HepG2 (cell line): ENCODE results near the gene MXRA7. TPM values are rescaled to one million over a fixed set of nuclear protein-coding genes. Genes with fewer than 3 reads are reported as not detected.

Source experiments
- ATAC-seq: fragments of 200-7000 bp; cut with Tn5 transposase; 3 replicates; pipeline ENCODE4 v1.9.1; 2020; ENCODE audit warnings: mild to moderate bottlenecking, moderate library complexity
- BruUV-seq: library from RNA; stranded (reverse); fragments of 400-500 nt; replicated peaks from 2 replicates; lab custom pipeline; 2021; lab: Mats Ljungman, UMichigan
- CTCF ChIA-PET: fragments of 300-600 bp; formaldehyde crosslinking; extraction: SDS; loops from one replicate; lab custom pipeline; 2021; ENCODE audit warnings: low total read pairs, inconsistent platforms, low intra/inter-chr PET ratio; lab: Yijun Ruan, JAX
- POLR2A ChIA-PET: fragments of 350-600 bp; sonication (Branson Sonifier 250); formaldehyde crosslinking; loops from one replicate; lab custom pipeline; 2020; ENCODE audit warnings: antibody characterized with exemption, inconsistent platforms; lab: Yijun Ruan, JAX
- DNase-seq: peaks from one replicate; pipeline ENCODE4 v3.0.0-alpha.2; 2015; ENCODE audit warnings: low spot score
- FAIRE-seq: peaks from 3 replicates; lab custom pipeline; 2011; peaks lifted over from hg19 to GRCh38; lab: Jason Lieb, UNC
- H2AFZ ChIP-seq: one replicate; pipeline ENCODE4 v1.6.1; 2011; ENCODE audit warnings: low read length, inconsistent platforms
- H3K27ac ChIP-seq: fragments of 300-600 bp; 3 replicates; pipeline ENCODE4 v1.8.0; 2011; ENCODE audit warnings: mixed run types, mild to moderate bottlenecking, mixed read lengths, low read length, inconsistent platforms; ENCODE audit not compliant: insufficient read depth; ENCODE audit errors: extremely low read length
- H3K27me3 ChIP-seq, 2 experiments: fragments of 200-600 bp in 1 of 2; 2 replicates in 1 of 2; 3 replicates in 1 of 2; pipeline versions ENCODE4 v1.6.0 to v1.8.0; 2011; ENCODE audit warnings: low read length in 2 of 2, mild to moderate bottlenecking in 2 of 2, moderate library complexity in 2 of 2, inconsistent platforms in 1 of 2; ENCODE audit not compliant: insufficient read depth in 2 of 2, control insufficient read depth in 1 of 2
- H3K36me3 ChIP-seq, 2 experiments: fragments of 200-600 bp in 1 of 2; replicated peaks in 1 of 2; 2 replicates in 1 of 2; 3 replicates in 1 of 2; pipeline versions ENCODE4 v1.5.1 to v1.8.0; 2011; ENCODE audit warnings: low read length in 2 of 2, inconsistent platforms in 1 of 2; ENCODE audit not compliant: insufficient read depth in 2 of 2, control insufficient read depth in 1 of 2
- H3K4me1 ChIP-seq: 2 replicates; pipeline ENCODE4 v1.5.1; 2012; ENCODE audit warnings: low read length, inconsistent platforms; ENCODE audit not compliant: insufficient read depth
- H3K4me2 ChIP-seq: 2 replicates; pipeline ENCODE4 v1.6.0; 2011; ENCODE audit warnings: low read depth, low read length, inconsistent platforms
- H3K4me3 ChIP-seq, 3 experiments: fragments of 200-600 bp in 1 of 3; sonication (generic), shearing (Covaris generic) in 1 of 3; replicated peaks in 1 of 3; 2 replicates each; pipeline ENCODE4 v1.5.1; 2011 to 2016; ENCODE audit warnings: low read length in 3 of 3, inconsistent platforms in 2 of 3, low read depth in 2 of 3, mild to moderate bottlenecking in 2 of 3, control low read depth in 1 of 3, mixed read lengths in 1 of 3; ENCODE audit not compliant: insufficient read depth in 1 of 3
- H3K79me2 ChIP-seq: one replicate; pipeline ENCODE4 v1.6.1; 2011; ENCODE audit warnings: low read length, inconsistent platforms; ENCODE audit not compliant: insufficient read depth
- H3K9ac ChIP-seq: 2 replicates; pipeline ENCODE4 v1.6.0; 2011; ENCODE audit warnings: mild to moderate bottlenecking, low read depth, low read length, inconsistent platforms; ENCODE audit not compliant: insufficient read depth
- H3K9me3 ChIP-seq: 2 replicates; pipeline ENCODE4 v1.5.1; 2012; ENCODE audit warnings: mild to moderate bottlenecking, low read length
- H4K20me1 ChIP-seq: 2 replicates; pipeline ENCODE4 v1.6.0; 2011; ENCODE audit warnings: inconsistent platforms, mild to moderate bottlenecking, low read length, moderate library complexity; ENCODE audit not compliant: insufficient read depth
- CREM ChIP-seq, 2 experiments: sonication (generic) in 1 of 2; formaldehyde crosslinking in 1 of 2; IDR thresholded peaks; 2 replicates each; pipeline versions ENCODE4 v1.4.0 to v1.6.1; 2016 to 2020; ENCODE audit warnings: antibody characterized with exemption in 1 of 2, mild to moderate bottlenecking in 1 of 2, missing genetic modification reagents in 1 of 2
- HNRNPUL1 ChIP-seq: fragments of 200-400 bp; formaldehyde crosslinking; IDR thresholded peaks from 2 replicates; pipeline ENCODE4 v1.6.1; 2017; ENCODE audit warnings: low read depth, mild to moderate bottlenecking, low read length, moderate library complexity
- POLR2A ChIP-seq, 2 experiments: IDR thresholded peaks; 2 replicates each; pipeline ENCODE4 v1.6.1; 2011; ENCODE audit warnings: low read depth in 2 of 2, low read length in 2 of 2, mild to moderate bottlenecking in 1 of 2, moderate library complexity in 1 of 2; ENCODE audit not compliant: insufficient read depth in 1 of 2
- YEATS2 ChIP-seq: sonication (generic); formaldehyde crosslinking; IDR thresholded peaks from 2 replicates; pipeline ENCODE4 v1.4.0; 2020; ENCODE audit warnings: missing genetic modification reagents, borderline replicate concordance
- ZFP1 ChIP-seq: IDR thresholded peaks from 2 replicates; pipeline ENCODE4 v1.6.1; 2016
- ZFP90 ChIP-seq: sonication (generic); formaldehyde crosslinking; IDR thresholded peaks from 2 replicates; pipeline ENCODE4 v1.8.0; 2022; ENCODE audit warnings: missing genetic modification reagents, mild to moderate bottlenecking, inconsistent platforms, borderline replicate concordance
- ZKSCAN5 ChIP-seq: sonication (generic); formaldehyde crosslinking; IDR thresholded peaks from 2 replicates; pipeline ENCODE4 v1.5.1; 2020; ENCODE audit warnings: mild to moderate bottlenecking, missing genetic modification reagents
- ZNF441 ChIP-seq: sonication (generic); formaldehyde crosslinking; IDR thresholded peaks from 2 replicates; pipeline ENCODE4 v1.7.0; 2021; ENCODE audit warnings: missing genetic modification reagents, borderline replicate concordance
- WGBS: methylation state at CpG from one replicate; pipeline ENCODE4 v1.1.6; 2017; ENCODE audit warnings: low lambda C conversion rate; 5-methylcytosine and 5-hydroxymethylcytosine counted together
- in situ Hi-C: cut with HindIII; loops from 2 replicates; pipeline ENCODE4 v1.10.0; 2017; ENCODE audit warnings: low pct_unique_long_range_greater_than_20kb; ENCODE audit not compliant: extremely low pct_ligation_motif_present
- intact Hi-C: fragments of 100-400 bp; cut with micrococcal nuclease; formaldehyde crosslinking; loops from one replicate; pipeline ENCODE4 v1.10.0; 2022; ENCODE audit not compliant: unreplicated experiment
- polyA plus RNA-seq, 8 experiments: library from polyadenylated mRNA; depleted of rRNA in 3 of 8; stranded (reverse) in 7 of 8; unstranded in 1 of 8; fragments of >200 nt; fragmentation: Illumina TruSeq in 4 of 8; extraction: Trizol in 4 of 8; gene quantifications; 2 replicates each; pipeline versions ENCODE4 v1.2.1 to v1.2.3, GENCODE V29; 2011 to 2016; ENCODE audit warnings: low read depth in 4 of 8, missing spikeins in 1 of 8, mixed read lengths in 1 of 8; ENCODE audit not compliant: insufficient read depth in 1 of 8
- total RNA-seq, 5 experiments: library from RNA; depleted of rRNA; stranded (reverse); fragments of >200 nt; fragmentation: Illumina TruSeq; extraction: Trizol; gene quantifications; 2 replicates each; pipeline ENCODE4 v1.2.3, GENCODE V29; 2016; ENCODE audit warnings: low read depth in 1 of 5
- TF ChIP-seq, protein P1 (sequence below): sonication (generic); formaldehyde crosslinking; IDR thresholded peaks from 2 replicates; pipeline ENCODE4 v1.5.0; 2020; ENCODE audit warnings: mild to moderate bottlenecking, missing genetic modification reagents, borderline replicate concordance
- TF ChIP-seq, protein P2 (sequence below): sonication (generic); formaldehyde crosslinking; IDR thresholded peaks from 2 replicates; pipeline ENCODE4 v1.4.0; 2020; ENCODE audit warnings: missing genetic modification reagents, borderline replicate concordance
- TF ChIP-seq, protein P3 (sequence below): sonication (generic); formaldehyde crosslinking; IDR thresholded peaks from 2 replicates; pipeline ENCODE4 v1.5.0; 2020; ENCODE audit warnings: mild to moderate bottlenecking, missing genetic modification reagents

The MXRA7 gene
- total and polyA plus RNA-seq, 2 of the 13 experiments (the other 11 are each of a cell fraction or from before 2014, with no cell fraction given): 44.8 to 112 TPM

GRCh38 chr17:76691379-76692191, 19.2 kb downstream of the MXRA7 start:
- 44% methylated on average over 14 of the region's 14 CpGs for WGBS
- ATAC-seq: peak; percentile 78
- Histone ChIP-seq H3K9me3 (no peaks in the 10 kb centered on the region), H3K27me3 (no peaks in the 10 kb centered on the region), H3K4me2 (peak overlapping the region; percentile 54), H3K4me1 (peaks cover 92% of the 10 kb centered on the region), H3K79me2 (no peaks in the 10 kb centered on the region), H3K36me3 (peaks cover 0 to 2% of the 10 kb centered on the region in 2 experiments; a peak in 1 of 5 replicates), H4K20me1 (no peaks in the 10 kb centered on the region), H3K4me3 (peak overlapping the region in 1 of 3 experiments; percentile 21; a peak in 1 of 6 replicates), H3K27ac (peak overlapping the region; percentile 68), H2AFZ (no peak overlapping the region), H3K9ac (peak overlapping the region; percentile 42)
- BruUV-seq: no TSS peak
- CTCF ChIA-PET: no interaction called here
- POLR2A ChIA-PET: interaction anchor here (1.0 to 2.0 kb wide), 6 partner anchors 9 to 122 kb away, joined by 3 to 11 read pairs (median 4); a partner anchor contains a TSS
- intact Hi-C loops (no loop called here), in situ Hi-C loops (no loop called here)
- peak; percentile 86 for DNase-seq
- peak; percentile 87 for FAIRE-seq
- TF ChIP-seq ZFP1 (no peak), ZFP90 (no peak; the same call in none of the 2 replicates), ZNF441 (CRISPR knock-in tag) (0 out of 2 replicates have a peak, but pooled peaks have one; percentile 37), CREM (IDR thresholded peaks at IDR 0.05) (peak; percentile 54; the same call in 1 of the 2 replicates), CREM (CRISPR knock-in tag; IDR thresholded peaks at IDR 0.05) (no peak), ZKSCAN5 (no peak), HNRNPUL1 (no peak), YEATS2 (CRISPR knock-in tag) (no peak; the same call in 1 of the 2 replicates), POLR2A (IDR thresholded peaks at IDR 0.05; ENCODE audit: insufficient read depth in 1 of 2, low read depth in 2 of 2, low read length in 2 of 2) (no peak)
- TF ChIP-seq, protein P1, sequence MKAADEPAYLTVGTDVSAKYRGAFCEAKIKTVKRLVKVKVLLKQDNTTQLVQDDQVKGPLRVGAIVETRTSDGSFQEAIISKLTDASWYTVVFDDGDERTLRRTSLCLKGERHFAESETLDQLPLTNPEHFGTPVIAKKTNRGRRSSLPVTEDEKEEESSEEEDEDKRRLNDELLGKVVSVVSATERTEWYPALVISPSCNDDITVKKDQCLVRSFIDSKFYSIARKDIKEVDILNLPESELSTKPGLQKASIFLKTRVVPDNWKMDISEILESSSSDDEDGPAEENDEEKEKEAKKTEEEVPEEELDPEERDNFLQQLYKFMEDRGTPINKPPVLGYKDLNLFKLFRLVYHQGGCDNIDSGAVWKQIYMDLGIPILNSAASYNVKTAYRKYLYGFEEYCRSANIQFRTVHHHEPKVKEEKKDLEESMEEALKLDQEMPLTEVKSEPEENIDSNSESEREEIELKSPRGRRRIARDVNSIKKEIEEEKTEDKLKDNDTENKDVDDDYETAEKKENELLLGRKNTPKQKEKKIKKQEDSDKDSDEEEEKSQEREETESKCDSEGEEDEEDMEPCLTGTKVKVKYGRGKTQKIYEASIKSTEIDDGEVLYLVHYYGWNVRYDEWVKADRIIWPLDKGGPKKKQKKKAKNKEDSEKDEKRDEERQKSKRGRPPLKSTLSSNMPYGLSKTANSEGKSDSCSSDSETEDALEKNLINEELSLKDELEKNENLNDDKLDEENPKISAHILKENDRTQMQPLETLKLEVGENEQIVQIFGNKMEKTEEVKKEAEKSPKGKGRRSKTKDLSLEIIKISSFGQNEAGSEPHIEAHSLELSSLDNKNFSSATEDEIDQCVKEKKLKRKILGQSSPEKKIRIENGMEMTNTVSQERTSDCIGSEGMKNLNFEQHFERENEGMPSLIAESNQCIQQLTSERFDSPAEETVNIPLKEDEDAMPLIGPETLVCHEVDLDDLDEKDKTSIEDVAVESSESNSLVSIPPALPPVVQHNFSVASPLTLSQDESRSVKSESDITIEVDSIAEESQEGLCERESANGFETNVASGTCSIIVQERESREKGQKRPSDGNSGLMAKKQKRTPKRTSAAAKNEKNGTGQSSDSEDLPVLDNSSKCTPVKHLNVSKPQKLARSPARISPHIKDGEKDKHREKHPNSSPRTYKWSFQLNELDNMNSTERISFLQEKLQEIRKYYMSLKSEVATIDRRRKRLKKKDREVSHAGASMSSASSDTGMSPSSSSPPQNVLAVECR (CRISPR knock-in tag): peak; percentile 61; the same call in 1 of the 2 replicates
- TF ChIP-seq, protein P2, sequence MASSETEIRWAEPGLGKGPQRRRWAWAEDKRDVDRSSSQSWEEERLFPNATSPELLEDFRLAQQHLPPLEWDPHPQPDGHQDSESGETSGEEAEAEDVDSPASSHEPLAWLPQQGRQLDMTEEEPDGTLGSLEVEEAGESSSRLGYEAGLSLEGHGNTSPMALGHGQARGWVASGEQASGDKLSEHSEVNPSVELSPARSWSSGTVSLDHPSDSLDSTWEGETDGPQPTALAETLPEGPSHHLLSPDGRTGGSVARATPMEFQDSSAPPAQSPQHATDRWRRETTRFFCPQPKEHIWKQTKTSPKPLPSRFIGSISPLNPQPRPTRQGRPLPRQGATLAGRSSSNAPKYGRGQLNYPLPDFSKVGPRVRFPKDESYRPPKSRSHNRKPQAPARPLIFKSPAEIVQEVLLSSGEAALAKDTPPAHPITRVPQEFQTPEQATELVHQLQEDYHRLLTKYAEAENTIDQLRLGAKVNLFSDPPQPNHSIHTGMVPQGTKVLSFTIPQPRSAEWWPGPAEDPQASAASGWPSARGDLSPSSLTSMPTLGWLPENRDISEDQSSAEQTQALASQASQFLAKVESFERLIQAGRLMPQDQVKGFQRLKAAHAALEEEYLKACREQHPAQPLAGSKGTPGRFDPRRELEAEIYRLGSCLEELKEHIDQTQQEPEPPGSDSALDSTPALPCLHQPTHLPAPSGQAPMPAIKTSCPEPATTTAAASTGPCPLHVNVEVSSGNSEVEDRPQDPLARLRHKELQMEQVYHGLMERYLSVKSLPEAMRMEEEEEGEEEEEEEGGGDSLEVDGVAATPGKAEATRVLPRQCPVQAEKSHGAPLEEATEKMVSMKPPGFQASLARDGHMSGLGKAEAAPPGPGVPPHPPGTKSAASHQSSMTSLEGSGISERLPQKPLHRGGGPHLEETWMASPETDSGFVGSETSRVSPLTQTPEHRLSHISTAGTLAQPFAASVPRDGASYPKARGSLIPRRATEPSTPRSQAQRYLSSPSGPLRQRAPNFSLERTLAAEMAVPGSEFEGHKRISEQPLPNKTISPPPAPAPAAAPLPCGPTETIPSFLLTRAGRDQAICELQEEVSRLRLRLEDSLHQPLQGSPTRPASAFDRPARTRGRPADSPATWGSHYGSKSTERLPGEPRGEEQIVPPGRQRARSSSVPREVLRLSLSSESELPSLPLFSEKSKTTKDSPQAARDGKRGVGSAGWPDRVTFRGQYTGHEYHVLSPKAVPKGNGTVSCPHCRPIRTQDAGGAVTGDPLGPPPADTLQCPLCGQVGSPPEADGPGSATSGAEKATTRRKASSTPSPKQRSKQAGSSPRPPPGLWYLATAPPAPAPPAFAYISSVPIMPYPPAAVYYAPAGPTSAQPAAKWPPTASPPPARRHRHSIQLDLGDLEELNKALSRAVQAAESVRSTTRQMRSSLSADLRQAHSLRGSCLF (CRISPR knock-in tag): no peak
- TF ChIP-seq, protein P3, sequence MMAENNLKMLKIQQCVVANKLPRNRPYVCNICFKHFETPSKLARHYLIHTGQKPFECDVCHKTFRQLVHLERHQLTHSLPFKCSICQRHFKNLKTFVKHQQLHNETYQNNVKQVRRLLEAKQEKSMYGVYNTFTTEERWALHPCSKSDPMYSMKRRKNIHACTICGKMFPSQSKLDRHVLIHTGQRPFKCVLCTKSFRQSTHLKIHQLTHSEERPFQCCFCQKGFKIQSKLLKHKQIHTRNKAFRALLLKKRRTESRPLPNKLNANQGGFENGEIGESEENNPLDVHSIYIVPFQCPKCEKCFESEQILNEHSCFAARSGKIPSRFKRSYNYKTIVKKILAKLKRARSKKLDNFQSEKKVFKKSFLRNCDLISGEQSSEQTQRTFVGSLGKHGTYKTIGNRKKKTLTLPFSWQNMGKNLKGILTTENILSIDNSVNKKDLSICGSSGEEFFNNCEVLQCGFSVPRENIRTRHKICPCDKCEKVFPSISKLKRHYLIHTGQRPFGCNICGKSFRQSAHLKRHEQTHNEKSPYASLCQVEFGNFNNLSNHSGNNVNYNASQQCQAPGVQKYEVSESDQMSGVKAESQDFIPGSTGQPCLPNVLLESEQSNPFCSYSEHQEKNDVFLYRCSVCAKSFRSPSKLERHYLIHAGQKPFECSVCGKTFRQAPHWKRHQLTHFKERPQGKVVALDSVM (CRISPR knock-in tag): 0 out of 2 replicates have a peak, but pooled peaks have one; percentile 16
